HS-5 (cell line): ENCODE measurements around the gene GLB1L2.
"Not testable (repeated sequence)": the region's sequence is repeated elsewhere in the genome, so short reads cannot be mapped to it uniquely, and the experiment has no call there.

Experiments used
- DNase-seq: peaks from one replicate; pipeline ENCODE4 v3.0.0-alpha.2; 2012; ENCODE audit warnings: low read depth

GLB1L2 gene

DNA sequence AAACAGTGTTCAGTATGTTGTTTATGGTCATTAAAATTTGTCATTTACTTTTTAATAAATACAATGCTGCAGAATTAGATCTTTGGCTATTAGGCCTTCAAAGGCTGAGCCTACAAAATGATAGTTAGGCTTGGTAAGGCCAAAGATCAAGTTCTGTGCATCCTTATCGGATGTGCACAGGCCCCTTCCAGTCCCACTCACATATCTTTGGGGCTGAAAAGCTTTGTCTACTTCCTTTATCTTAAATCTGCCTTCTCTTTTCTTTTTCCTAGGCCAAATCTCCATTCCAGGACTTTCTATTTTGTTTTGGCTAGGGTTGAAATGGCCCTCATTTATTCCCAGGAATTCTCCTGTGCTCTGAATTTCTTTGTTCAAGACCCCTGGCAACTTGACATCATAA is 3.4 kb upstream of the GLB1L2 start:
- DNase-seq, result no peak

DNA sequence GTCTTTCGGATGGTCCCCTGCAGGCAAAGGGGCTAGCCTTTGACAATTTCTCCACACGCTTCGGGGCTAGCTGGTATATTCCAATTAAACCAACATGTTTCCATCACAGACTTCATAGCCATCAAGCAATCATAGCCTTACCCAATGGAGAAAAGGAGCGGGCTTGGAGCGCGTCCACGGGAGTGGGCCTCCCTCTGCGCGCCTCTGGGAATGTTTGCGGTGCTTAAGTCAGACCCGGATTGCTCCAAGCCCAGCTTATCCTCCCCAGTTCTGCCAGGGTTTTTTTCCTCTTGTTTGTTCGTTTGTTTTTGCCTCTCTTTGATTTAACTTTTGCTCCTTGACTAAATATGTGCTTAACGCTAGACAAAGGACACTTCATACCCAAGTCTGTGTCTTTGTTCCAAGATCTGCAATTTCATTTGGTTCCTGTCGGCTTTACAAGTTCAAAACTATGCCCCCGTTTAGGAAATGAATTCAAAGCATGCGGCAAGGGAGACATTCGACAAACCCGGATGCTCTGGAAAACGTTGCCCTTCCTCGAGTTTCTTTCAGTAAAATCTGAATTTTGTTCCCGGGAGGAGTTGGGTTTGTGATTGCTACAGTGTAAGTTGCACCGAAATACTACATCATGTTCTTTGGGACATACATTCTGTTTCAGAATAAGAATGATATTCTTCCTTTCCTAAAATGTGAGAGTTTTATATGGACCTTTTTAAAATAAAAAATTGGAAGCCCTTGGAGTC is 1.0 kb upstream of the GLB1L2 start:
- no peak for DNase-seq

DNA sequence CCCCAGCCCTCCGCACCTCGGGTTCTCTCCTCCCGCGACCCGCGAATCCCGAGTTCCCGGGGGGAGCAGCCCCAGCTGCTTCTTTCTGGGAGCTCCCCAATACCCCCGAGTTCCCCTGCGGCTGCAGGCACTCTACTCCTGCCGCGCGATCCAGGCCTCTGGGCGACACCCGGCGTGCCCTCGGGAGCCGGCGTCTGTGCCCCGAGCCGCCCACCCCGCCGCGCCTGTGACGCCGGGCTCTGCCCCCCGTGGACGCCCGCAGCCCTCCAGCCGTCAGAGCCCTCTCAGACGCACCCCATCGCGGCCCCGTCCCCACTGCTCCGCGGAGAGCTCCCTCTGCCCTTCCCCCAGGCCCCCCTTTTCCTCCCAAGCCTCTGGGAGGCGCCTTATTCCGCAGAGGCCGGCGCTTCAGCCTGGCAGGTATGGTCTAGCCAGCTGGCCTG is 422 bp downstream of the GLB1L2 start:
- DNase-seq, result no peak

DNA sequence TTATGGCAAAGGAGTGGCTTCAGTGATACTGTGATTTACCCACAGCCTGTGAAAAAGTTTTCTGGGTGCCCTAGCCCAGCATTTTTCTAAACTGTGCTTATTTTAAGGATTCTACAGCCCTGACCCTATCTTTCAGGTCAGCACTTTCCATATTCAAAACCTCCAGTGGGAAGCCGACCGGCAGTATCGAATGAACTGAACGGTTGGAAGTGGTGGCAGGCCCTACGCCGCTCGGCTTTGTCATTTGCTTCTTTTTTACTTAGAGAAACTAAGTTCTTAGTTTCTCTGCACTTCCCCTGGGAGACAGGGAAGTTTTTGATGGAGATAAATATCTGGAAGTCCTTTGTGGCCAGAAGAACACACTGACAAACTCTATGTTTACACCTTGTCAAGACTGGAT is 994 bp downstream of the GLB1L2 start:
- DNase-seq, result no peak

DNA sequence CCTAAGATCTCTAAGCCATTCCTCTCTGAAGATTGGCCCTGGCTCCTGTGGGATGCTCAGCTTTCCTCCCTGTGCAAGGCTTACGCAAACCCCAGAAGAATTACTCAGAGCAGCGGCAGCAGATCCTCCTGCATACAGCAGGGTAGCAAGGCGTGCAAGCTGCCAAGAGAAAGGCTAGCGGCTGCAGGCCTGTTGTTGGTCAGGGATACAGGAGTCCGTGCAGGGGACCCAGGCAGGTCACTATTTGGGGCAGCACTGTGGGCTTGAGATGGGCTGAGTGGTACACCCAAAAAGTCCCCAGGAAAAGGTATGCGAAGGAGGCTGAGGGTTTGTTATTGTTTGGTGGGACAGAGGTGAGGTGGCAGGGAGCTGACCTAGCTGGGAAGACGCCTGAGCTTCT is 1.5 kb downstream of the GLB1L2 start:
- no peak for DNase-seq

DNA sequence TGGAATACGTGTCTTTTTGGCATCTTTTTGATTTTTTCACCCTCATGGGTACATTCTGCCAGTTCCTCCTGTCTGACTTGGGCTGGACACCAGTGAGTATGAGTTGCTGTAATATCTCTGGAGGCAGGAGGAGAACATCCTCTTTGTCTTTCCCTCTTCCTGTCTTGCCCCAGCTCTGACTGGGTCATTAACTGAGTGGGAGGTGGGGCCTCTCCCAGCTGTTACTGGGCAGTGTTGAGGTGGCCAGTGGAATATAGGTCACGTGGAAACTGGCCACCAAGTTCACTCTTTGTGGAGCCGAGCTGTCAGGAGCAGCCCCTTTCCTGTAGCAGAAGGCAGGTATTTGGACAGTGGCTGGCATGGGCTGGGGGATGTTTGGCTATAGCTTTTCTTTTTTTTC is 2.2 kb downstream of the GLB1L2 start:
- DNase-seq, result no peak

DNA sequence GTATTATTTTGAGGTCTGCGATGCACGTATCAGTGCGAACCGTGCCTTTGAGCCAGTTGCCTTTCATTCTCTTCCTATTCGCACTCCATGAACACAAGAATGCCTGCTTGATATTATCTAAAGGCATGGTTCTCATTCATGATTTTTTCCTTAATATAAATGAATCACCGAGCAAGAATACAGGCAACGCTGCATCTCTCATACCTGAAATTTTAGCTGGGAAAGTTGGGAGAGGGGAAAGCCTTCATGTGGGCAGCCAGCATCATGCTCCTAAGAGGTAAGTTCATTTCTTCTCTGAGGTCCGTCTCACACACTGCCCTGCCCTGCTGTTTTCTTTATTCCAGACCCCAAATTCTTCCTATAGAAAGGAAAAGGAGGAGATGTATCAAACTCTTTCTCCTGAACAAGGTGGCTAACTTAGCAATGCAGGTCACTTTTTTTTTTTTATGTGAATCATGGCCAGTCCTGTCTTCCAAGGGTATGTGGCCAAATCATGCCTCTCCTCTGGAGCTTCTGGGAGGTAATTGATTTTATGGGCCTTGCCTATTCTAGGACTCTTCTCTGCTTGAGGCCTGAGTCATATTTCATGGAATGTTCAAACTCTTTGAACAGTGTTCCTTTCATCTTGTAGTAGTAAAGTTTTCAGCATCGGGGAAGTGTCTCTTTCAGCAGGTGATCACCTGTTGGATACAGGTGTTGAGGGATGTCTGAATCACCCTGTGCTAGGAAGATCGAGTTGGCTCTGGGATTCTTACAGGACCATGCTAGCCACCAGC is 3.2 kb downstream of the GLB1L2 start:
- no peak for DNase-seq

DNA sequence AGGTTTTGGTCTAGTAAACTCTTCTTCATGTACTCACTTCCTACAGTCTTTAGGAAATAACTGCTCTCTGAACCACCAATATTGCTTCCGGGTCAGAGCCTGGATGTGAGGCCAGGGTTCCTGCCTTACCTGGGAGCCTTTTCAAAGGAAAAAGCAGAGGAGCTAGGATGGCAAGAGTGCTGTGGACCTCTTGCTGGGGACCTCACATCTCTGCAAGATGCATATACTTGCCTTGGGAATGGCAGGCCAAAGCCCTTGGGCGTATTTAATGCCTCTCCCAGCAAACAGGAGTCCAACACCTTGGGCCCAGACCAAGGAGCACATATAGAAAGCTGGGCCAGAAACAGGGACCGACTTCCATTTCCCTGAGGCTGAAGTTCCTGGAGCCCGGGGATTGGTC is 5.3 kb downstream of the GLB1L2 start:
- DNase-seq, result no peak

DNA sequence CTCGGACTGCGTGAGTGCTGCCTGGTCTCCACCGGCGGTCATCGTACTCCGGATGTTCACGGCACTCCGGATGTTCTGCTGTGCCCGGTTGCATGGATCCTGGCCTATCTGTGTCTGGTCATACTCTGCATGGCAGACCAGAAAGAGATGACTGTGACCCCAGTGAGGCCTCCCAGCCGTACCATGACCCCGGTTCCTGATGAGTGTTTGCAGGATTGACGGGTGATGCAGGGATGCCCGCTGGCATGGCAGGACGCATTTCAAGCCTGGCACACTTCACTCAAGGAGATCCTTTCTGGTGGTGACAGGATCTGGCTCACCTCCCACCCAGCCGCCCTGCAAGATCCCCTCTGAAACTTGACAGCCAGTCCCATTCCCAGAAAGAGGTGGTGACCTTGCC is 6.3 kb downstream of the GLB1L2 start:
- no peak for DNase-seq

DNA sequence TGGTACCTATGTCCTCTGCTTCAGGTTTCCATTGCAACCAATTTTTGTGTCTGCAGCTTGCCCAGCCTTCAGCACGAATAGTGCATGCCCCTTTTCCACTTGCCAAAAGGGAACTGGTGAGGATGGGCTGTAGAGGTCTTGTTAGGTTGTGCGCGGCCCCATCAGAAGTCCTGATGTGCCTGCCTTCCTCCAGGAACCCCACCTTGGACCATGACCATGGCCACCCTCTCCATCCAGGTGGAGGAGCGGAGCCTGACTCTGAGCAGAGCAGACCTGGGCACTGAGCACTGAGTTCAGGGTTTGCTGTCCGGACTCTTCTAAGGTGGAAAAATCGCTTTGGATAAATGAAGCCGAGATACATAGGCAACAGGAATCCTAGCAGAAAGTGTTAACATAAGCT is 6.9 kb downstream of the GLB1L2 start:
- DNase-seq, result no peak

DNA sequence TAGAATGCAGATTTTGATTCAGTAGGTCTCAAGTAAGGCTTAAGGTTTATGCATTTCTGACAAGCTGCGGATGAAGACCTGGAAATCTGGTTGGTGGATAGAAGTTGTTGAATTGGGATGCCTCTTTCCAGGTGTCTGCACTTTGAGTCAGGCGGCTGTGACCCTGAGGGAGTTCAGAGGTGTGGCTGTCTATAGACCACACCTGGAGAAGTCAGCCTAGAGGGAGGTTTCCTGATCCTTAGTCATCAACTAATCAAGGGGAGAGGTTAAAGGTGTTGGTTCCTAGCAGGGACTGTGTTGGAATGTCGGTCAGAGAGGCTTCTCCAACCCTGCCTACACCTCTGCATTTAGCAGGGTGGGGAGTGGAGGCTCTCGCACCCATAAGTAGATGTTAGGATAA is 8.0 kb downstream of the GLB1L2 start:
- no peak for DNase-seq

DNA sequence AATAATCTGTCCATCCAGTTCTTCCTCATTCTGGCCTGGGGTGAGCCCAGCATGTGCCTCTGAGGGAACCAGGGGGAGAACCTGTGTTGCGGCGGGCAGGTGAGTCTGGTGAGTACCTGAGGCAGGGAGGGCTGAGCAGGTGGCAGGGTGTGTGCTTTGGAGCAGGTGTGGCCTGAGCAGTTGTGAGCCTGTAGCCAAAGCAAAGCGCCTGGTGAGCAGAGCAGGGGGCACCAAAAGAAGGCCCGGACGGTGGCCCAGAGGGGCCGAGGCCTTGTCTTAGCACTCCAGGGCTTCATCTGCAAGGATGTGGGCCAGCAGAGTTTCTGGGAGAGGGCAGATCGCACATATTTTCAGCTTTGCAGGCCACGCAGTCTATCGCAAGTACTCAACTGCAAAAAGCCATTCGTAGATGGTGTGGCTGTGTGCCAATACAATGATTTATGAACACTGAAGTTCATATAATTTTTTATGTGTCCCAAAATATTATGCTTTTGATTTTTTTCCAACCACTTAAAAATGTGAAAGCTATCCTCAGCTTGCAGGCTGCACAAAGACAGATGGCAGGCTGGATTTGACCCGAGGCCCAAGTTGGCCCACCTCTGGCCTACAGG is 8.7 kb downstream of the GLB1L2 start:
- no peak for DNase-seq

DNA sequence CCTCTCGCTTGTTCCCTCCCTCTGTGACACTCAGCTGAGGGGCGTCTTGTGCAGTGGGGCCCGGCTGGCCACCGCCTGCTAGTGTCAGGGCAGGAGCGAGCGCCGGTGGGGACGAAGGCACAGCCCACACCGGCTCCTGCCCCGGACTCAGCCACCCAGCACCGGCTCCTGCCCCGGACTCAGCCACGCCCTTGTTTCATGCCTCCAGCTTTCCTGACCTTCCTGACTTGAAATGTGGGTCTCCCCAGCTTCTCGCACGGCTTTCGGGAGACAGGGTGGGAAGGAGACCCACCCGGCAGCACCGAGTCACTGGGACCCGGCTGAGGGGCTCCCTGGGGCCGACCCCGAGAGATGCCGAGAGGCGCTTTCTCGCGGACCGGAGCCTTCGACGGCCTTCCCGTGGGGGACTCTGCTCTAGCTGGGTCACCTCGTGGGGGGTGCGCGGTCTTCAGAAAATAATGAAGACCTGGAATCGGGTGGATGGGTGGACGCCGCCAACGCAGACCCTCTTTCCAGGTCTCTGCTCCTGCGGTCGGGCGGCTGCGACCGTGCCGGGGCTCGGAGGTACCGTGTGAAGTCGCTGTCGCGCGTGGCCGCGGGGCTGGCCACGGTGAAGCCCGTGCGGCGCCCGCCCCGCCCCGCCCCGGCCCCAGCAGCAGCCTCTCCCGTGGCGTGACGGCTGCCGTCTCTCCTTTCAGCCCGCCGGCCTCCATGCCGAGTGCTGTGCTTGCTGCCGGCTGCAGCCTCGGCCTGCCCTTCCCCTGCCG is 10.2 kb downstream of the GLB1L2 start:
- no peak for DNase-seq

DNA sequence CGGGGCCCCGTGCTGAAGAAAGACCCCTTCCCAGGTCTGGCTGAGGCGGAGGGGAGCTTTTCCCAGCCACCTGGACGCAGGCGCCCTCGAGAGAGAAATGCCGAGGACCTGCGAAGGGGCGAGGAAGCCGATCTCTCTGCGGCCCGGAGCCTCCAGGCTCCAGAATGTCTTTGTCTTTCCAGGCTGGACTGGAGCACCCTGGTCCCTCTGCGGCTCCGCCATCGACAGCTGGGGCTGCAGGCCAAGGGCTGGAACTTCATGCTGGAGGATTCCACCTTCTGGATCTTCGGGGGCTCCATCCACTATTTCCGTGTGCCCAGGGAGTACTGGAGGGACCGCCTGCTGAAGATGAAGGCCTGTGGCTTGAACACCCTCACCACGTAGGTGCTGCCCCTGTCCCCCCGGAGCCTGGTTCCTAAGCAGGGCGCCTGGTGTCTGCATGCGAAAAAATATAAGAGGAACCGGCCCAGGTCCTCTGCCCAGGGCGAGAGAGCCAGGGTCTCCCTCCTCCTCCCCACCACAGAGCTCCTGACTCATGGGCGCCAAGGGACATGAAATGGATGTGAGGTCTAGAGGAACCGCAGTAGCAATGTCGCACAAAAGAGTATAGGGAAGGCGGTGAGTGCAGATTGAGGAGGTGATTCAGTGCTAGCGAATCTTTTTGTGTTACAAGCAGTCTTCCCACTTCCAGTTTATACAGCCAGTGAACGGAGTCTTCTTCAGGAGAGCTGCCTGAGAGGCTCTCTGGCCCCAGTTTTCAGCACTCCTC is 11.0 kb downstream of the GLB1L2 start:
- DNase-seq, result no peak

DNA sequence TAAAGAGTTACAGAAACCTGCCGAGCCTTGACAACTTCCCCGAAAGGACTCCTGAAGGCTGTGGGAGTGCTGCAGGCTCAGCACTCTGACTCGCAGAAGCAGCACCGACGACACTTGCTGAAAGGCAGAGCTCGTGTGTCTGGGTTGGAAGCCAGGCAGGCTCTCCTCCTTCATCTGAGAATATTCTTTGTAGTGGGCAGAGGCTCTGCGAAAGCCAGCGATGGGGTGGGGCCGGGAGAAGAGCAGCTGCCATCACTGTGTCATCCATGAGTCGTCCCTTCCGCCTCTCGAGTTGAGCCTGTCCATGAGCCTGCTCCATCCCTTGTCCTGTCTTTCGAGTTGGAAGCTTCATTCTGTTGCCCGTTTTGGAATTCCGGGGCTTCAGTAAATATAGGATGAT is 11.9 kb downstream of the GLB1L2 start:
- DNase-seq, result no peak

DNA sequence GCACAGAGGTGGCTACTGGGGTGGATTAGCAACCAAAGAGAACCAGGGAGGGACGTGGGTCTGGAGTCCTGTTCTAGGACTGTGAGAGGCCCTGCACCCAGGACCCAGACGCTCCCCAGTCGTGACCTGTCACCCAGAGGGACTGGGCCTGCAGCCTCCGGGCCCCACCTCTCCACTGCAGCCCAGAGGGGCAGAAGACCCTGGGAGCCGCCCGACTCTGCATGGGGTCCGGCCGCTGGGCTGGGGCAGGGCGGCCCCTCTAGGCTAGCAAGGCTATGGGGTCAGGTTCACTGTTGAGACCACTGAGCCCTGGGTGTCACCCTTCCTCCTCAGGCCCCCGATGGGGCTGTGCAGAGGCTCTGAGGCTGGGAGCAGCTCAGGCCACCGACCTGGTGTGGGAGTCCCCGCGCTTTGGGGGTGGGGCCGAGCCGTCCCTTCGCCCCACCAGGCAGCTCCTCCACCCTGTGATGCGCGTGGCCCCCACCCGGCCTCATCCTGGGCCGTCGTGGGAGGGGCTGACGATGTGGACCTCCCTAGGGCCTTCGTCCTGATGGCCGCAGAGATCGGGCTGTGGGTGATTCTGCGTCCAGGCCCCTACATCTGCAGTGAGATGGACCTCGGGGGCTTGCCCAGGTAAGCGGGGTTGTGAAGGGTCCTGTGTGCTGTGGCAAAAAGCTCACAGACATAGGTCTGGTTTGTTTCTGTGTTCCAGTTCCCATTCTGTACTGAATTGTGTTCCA is 12.9 kb downstream of the GLB1L2 start:
- not testable (repeated sequence) for DNase-seq

DNA sequence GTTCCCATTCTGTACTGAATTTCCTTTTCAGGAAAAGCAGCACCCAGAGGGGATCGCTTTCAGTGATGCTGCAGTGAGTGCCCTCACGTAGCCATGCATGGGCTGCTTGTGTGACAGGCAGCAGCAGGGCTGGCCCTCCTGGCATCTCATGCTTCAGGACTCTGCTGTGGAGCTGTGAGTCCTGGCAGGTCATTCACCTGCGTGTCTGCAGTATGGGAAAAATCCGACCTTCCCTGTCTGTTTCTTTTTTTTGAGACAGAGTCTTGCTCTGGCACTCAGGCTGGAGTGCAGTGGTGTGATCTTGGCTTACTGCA is 13.4 kb downstream of the GLB1L2 start:
- DNase-seq, result no peak

DNA sequence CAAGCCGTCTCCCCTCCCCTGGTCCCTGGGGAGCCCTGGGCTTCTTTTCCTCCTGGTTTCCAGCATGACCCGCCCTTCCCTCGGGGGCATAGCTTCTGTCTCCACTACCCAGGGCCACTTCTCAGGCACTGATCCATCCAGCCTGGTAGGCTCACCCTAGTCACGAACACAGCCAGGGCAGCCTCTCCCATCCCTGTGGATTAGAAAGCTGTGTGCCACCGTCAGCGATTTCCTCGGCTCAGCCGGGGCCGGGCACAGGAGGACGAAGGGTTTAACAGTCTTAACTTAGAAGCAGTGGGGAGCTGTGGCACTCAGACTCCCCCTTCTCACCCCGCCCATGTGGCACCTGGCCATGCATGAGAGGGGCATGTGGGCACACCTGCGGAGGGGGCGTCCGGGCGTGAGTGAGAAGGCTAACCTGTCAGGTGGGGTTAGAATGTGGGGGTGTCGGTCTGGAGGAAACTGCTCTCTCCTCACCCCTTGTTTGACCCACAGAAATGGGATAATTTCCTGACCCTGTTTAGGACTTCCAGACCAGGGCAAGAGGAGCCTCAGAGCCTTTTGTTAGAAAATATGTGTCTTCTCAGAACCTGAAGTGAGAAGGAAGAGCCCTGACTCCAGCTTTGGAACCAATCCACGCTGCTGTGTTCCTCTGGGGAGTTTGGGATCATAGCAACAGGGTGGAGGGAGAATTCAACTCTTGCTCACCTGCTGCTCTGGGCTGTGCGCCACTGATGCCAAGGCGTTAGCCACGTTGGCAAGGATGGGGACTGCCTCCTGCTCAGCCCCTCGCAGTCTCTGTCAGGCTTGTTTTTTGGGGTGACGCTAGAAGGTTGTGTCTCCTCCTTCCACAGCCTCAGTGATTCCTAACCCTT is 14.6 kb downstream of the GLB1L2 start:
- DNase-seq, result no peak

DNA sequence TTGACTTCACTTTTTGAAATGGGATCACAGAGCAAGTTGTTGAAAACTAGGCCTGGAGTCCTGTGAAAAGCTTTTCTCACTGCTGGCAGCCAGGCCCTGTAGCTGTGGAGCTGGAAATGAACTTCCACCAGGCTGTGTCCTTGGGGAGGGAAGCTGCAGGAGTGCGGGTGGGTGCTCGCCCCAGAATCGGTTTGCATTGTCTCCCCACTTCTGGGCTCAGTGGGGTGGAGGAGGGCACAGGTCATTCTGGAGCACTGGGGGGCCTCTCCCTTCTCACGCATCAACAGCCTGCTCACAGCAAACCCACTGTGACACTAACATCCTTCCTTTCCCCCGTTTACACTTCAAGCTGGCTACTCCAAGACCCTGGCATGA is 15.2 kb downstream of the GLB1L2 start:
- DNase-seq, result no peak

DNA sequence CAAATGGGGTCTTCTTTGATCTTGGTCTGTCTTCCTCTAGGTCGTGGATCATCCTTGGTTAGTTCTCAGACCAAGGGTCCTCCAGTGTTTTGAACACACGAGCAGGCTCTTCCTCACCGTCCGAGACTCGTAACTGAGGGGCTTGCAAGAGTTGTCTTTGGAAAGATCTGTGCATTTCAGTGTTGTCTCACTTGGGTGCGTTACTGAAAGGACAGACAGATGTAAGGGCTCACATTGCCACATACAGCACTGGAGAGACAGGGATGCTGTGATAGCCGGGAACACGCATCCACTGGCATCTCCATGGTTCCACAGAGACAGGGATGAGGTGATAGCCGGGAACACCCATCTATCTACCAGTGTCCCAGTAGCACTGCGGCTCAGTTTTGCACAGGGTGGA is 15.7 kb downstream of the GLB1L2 start:
- no peak for DNase-seq
